Erythroblast (primary cell): ENCODE data around the gene RUSC1.

Experiments
- GATA1 ChIP-seq: IDR thresholded peaks from 2 replicates; pipeline ENCODE4 v1.6.1; 2011; ENCODE audit warnings: low read depth, mild to moderate bottlenecking, control low read depth, low read length, moderate library complexity
- POLR2A ChIP-seq: IDR thresholded peaks from 2 replicates; pipeline ENCODE4 v1.6.1; 2011; ENCODE audit warnings: mild to moderate bottlenecking, low read length

DNA sequence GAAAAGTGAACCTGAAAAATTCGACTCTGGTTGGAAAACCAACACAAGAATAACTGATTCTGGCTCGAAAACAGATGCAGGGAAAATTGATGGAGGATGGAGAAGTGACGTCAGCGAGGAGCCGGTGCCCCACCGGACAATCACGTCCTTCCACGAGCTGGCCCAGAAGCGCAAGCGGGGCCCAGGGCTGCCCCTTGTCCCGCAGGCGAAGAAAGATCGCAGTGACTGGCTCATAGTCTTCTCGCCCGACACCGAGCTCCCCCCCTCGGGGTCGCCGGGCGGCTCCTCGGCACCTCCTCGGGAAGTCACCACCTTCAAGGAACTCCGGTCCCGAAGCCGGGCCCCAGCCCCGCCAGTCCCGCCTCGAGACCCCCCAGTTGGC is 1.9 kb downstream of the RUSC1 start:
- TF ChIP-seq POLR2A = no peak
- TF ChIP-seq GATA1 = no peak
